Stimulated activated CD4-positive, alpha-beta T cell treated with anti-CD3 and anti-CD28 coated beads, TNF-alpha, amount 100 ng/mL, for 1 hour (primary cell): ENCODE measurements around the gene FIZ1.
"Not testable (repeated sequence)": the region's sequence is repeated elsewhere in the genome, so short reads cannot be mapped to it uniquely, and the experiment has no call there.

Source experiments
- DNase-seq, 3 donors: peaks; one replicate each; pipeline ENCODE4 v3.0.0-alpha.2; 2020; ENCODE audit warnings: low read depth in 3 of 3, low spot score in 1 of 3

FIZ1 gene

DNA sequence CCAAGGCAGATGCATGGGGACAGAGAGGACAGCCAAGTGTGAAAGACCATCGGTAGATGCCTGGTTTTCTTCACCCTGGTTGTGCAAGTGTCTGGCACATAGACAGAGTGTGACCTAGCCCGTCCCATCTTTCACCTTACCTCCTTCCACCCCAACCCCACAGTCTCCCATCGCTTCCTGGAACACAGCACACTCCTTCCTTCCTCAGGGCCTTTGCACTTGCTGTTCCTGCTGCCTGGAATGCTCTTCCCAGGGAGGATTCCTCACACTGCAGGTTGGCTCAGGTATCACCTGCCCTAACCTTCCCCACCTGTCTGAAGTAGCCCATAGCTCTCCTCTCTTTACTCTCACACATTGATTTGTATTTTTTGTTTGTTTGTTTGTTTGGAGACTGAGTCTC, 3.0 kb downstream of the FIZ1 start:
- DNase-seq = no peak

DNA sequence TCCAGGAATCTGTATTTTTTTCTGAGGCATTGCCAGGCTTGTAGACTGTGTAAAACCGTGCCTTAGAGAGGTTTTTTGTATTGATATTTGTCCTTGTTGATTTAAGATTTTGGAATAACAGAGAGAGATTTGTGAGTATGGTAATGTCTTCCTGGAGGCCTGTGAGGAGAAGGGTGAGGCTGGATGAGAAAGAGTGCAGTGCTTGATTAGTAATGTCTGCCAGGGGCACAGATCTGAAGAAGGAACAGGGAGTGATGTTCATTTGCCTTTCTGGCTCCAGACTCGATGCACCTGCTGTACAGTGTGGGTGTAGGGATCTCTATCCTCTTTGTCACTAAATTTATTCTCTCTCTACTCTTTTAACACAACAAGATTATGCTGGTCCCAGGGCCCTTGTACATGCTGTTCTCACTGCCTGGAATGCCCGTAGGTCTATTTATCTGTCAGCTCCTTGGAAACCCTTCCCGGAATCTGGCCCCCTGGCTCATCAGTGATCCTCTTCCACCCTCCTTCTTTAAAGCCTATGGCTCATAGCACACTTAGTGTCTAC, 4.2 kb downstream of the FIZ1 start:
- no peak for DNase-seq

DNA sequence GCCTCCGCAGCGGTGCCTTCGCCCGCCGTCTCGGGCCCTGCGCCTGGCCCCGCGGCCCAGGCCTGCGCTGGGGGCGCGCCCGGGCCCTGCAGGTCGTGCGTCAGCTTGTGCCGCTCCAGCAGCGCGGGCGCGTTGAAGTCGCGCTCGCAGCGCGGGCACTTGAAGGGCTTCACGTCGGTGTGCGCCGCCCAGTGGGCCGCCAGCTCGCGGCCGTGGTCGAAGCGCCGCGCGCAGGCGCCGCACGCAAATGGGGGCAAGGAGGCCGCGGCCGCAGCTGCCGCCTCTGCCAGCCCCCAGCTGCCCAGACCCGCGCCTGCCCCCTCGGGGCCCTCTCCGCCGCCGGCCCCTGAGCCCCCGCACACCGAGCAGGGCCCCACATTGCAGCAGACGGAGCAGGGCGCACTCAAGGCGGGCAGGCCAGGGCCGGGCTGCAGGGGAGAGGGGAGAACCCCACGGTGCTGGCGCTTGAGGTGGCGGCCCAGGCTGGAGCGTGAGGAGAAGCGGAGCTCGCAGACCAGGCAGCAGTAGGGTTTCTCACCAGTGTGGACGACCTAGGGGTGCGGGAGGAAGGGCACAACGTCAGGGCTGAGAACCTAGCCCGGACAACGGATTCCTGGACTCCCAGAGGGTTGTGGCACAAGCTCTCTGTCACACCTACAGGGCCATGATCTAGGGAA, 6.1 kb downstream of the FIZ1 start:
- DNase-seq = no peak

DNA sequence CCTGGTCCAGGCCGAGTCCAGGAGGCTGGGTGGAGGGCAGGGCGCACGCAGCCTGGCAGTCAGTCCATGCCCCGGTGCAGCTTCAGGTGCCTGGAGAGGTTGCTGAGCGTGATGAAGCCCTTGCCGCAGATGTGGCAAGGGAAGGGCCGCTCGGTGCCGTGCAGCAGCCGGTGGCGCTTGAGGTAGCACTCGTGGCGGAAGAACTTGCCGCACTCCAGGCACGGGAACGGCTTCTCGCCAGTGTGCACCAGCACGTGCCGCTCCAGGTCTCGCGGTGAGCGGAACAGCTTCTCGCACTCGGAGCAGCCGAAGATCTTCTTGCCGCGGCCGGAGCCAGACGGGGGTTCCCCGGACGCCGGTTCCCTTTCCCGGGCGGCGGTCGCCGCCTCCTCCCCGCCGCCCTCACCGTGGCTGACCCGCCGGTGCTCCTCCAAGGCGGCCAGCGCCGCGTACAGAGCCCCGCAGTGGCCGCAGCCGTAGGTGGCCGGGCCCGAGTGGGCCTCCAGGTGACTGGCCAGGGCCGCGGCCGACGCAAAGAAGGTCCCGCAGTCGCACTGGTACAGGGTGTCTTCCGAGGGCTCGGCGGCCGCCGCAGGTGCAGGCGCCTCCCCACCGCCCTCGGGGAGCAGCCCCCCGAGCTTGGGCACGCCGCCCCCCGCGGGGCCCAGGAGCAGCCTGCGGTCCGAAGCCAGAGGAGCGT, 6.8 kb downstream of the FIZ1 start:
- DNase-seq = no peak

DNA sequence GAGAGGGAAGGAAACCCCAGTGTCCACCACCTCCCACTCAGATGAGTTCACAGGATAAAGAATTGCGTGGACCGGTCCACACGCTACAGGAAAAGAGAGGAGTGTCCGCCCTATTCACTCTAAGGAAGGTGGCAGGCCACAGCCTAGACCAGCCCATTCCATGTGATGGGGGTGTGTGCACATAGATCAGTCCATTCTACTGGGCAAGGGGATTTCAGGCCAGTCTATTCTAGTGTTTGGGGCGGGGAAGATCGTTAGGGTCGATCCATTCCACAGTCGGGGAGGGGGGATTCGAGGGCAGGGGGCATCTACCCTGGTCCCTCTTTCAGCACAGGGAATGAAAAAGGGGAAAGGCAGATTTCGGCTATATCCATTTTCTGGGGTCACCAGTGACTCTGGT, 7.8 kb downstream of the FIZ1 start:
- DNase-seq = no peak

DNA sequence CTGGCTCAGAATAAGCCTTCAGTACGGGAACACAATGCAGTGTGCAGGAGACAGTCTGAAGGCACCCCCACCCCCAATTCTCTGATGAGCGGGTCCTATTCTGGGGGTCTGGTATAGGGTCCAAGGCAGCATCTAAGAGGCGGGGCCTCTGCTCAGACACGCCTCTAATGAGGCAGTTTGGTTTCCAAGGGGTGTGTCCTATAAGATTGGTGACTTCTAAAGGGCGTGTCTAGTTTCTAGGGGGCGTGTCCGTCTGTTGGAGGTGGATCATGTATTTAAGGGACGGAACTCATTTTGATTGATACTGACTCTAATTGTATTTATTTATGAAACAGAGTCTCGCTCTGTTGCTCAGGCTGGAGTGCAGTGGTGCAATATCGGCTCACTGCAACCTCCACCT, 8.7 kb downstream of the FIZ1 start:
- no peak for DNase-seq

DNA sequence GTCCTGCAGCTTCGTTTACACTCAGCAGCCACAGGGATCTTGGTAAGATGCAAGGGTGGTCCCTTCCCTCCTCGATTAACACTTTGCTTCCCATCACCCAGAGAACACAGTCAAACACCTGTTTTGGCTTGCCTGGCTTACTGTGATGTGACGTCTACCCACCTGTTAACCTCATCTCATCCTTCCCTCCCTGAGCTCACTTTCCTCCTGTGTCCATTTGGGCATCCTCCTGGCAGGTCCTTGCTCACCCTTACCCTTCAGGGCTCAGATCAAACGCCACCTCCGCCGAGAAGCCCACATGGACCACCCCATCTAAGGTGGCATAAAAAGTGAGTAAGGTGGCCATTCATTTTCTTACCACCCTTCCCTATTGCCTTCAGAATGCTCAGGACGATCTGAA, 9.2 kb downstream of the FIZ1 start:
- DNase-seq = no peak

DNA sequence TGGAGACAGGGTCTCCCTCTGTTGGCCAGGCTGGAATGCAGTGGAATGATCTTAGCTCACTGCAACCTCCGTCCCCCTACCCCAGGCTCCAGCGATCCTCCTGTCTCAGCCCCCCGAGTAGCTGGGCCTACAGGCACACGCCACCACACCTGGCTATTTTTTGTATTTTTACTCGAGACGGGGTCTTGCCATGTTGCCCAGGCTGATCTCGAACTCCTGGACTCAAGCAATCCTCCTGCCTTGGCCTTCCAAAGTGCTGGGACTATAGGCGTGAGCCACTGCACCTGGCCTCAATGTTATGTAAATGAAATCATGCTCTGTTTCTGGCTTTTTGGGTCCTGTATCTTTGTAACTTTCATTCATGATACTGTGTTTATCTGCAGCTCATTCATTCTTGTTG, 10.6 kb downstream of the FIZ1 start:
- DNase-seq = no peak

DNA sequence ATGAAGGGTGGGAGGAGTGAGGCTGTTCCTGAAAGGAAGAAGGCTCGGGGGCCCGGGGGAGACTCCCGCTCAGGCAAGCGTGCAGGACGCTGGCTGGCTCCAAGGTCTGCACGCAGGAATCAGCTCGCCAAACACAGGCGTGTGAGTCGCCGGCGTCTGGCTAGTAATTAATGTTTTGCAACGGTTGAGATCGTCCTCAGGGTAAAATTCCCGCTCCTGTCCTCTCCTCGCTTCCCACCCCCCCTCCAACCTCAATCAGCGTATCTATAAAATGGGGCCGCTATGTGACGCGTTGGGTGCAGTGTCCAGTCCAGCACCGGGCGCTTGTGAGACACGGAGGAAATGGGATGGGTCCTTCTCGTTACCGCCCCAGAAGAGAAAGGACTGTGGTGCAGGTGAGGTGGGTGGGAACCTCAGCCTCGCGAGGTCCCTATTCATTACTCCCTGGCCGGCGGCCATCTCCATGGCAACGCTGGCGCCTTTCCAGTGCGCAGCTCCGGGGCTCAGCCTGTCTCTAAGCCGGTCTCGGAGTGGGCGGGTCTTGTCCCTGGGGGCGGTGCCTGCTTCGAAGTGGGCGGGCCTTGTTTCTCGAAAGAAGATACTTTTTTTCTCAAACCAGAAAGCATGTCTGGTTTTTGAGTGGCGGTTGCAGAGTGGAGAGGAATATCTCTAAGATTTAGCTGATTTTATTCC, 12.2 kb downstream of the FIZ1 start:
- peak; percentile 73 to 92 (median 80) for DNase-seq

DNA sequence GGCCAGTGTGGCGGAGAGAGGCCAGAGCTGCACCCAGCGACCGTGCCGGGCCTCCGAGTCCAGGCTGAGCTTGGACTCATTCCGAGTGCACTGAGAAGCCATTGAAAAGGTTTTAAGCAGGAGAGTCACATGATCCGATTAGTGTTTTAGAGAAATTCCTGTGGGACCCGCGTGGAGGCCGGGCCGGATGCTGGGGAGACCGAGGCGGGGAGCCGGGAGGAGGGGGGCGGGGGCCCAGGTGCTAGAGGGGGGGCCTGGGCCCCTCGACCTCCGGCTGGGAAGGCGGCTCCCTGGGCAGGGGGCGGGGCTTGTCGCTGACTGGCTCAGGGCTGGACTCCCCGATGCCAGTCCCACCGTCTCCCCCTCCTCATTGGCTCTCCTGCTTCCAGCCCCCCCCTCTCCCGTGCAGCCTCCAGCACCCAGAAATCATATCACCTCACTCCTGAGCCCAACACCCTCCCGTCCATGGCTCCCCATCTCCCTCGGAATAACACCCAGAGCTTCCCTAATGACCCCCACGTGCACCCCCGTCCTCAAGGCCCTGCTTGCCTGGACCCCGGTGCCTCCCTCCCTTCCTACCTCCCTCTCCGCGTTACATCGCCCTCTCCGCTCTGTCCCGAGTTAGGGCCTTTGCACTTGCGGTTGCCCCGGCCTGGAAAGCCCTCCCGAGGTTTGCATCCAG, 13.5 kb downstream of the FIZ1 start:
- DNase-seq = peak in 1 of 3 donors; percentile 49

DNA sequence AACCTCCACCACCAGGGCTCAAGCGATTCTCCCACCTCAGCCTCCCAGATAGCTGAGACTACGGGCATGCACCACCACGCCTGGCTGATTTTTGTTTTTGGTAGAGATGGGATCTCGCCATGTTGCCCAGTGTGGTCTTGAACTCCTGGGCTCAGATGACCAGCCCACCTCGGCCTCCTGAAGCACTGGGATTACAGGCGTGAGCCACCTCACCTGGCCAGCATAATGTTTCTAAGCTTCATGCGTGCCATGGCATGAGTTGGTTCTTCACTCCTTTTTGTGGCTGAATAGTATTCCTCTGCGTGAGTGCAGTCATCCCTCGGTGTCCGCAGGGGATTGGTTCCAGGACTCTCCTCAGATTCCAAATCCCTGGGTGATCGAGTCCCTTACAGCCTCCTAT, 14.4 kb downstream of the FIZ1 start:
- no peak for DNase-seq

DNA sequence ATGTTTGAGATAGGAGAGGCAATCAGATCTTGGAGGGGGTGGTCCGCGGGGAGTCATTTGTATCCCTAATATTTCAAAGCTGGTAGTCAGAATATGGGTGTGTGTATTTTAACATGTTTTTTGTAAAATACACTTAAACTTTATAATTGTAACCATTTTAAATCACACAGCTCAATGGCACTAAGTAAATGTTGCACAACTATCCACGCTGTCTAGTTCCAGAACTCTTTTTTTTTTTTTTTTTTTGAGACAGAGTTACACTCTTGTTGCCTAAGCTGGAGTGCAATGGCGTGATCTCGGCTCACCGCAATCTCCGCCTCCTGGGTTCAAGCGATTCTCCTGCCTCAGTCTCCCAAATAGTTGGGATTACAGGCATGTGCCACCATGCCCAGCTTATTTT, 15.4 kb downstream of the FIZ1 start:
- not testable (repeated sequence) for DNase-seq

DNA sequence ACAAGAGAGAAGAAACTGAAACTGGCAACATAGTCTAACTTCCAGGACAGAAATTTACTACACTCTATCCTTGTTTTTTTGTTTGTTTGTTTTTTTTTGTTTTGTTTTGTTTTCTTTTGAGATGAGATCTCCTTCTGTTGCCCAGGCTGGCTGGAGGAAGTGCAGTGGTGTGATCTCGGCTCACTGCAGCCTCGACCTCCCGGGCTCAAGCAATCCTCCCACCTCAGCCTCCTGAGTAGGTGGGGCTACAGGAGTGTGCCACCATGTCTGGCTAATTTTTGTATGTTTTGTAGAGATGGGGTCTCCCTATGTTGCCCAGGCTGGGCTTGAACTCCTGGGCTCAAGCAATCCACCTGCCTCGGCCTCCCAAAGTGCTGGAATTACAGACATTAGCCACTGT, 17.0 kb downstream of the FIZ1 start:
- DNase-seq = not testable (repeated sequence)

DNA sequence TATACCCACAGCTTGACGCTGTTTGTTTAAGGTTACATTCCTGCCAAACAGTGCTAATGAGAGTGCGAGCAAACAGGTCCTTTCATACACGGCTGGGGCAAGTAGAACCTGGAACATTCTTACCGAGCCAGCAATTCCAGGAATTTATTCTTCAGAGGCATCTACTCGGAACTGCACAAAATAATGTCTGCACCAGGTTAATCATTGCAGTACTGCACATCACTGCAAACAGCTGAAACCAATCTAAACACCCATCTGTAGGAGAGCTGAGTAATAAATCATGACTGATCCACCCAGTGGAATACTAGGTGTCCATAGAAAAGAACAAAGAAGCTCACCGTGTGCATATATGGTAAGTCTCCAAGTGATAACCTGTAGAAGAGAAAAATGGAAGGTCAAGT, 17.5 kb downstream of the FIZ1 start:
- DNase-seq = no peak

DNA sequence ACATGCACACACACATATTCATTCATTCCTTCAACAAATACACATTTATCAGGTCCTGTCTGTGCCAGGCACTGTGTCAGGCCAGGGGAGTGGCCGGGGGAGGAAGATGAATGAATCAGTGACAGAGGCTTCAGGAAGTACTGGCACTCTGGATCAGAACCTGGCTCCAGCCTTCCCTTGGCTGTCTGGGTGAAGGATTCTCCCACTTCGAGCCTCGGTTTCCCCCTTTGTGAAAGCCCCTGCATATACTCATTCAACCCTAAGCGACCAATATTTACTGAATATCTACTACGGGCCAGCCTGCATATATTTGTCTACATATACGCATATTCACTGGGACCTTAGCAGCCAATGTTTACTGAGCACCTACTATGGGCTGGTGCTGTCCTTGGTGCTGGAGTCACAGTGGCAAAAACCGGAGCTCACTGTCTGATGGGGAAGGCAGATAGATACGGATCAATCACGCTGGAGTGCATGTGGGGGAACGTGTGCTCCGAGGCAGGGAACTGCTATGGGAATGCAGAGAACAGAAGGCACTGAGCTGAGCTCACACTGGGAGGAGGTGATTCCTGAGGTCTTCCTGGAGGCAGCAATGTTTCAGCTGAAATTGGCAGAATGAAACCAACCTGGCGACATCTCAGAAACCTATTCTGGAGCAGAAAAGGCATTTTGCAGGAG, 18.0 kb downstream of the FIZ1 start:
- DNase-seq = no peak

DNA sequence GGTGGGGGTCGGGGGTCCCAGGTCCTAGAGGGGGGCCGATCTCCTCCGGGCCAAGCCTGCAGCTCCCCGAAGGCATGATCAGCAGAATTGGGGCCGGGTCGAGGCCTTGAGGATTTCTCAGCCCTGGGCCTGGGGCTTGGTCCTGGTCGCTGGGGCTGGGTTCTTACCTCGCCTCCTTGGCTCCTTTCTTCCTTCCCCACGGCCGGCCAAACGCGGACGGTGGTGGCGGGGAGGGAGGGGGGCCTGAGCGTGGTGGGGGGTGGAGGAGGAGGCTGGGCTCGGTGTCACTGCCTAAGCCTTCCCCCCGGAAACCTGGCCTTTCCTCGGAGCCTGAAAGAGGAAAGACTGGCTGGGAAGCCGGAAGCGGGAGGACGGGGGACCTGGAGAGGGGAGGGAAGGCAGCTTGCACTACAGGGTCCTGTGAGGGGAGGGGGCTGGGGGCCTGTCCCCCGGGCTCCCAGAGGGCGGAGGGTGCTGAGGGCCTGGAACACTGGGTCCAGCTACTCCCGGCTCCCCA, 18.6 kb downstream of the FIZ1 start, which contains the start of gene ZNF579:
Gene ZNF579, minus strand, starts transcription at position 221 of the 517 bp plus-strand sequence. CDS start 1,209 bp downstream, outside the sequence.
- DNase-seq = peak in 2 of 3 donors; percentile 41 to 76

DNA sequence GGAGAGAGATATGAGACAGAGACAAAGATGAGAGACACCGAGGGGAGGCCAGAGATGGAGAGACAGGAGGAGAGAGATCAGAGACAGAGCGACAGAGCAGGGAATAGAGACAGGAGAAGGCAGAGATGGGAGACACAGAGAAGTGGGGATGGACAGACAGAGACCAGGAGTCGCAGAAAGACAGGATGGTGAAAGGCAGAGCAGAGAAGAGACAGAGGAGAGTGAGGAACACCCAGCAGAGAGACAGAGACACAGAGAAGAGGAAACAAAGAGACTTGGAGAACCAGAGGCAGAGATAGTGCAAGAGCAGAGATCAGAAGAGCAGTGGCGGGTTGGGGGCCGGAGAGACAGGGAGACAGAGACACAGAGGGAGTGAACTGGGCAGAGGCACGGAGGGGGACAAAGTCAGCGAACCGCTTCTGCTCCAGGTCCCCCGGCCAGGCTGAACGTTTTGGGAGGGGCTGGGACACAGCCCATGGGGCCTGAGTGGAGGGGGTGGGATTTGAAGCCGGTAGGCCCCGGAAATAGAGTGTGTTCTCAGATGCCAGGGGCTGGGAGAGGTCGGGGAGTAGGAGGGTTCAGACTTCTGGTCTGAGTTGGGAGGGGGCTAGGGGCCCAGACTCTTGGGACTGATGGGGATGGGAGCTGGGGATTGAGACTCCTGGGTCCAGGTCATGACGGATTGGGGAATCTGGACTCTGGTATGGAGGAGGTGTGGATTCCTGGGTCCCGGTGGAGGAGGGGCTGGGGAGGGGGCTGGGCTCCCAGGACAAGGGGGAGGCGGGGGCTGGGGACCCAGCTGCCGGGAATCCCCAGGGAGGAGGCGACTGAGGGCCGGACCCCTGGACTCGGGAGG, 19.3 kb downstream of the FIZ1 start:
- DNase-seq = no peak

DNA sequence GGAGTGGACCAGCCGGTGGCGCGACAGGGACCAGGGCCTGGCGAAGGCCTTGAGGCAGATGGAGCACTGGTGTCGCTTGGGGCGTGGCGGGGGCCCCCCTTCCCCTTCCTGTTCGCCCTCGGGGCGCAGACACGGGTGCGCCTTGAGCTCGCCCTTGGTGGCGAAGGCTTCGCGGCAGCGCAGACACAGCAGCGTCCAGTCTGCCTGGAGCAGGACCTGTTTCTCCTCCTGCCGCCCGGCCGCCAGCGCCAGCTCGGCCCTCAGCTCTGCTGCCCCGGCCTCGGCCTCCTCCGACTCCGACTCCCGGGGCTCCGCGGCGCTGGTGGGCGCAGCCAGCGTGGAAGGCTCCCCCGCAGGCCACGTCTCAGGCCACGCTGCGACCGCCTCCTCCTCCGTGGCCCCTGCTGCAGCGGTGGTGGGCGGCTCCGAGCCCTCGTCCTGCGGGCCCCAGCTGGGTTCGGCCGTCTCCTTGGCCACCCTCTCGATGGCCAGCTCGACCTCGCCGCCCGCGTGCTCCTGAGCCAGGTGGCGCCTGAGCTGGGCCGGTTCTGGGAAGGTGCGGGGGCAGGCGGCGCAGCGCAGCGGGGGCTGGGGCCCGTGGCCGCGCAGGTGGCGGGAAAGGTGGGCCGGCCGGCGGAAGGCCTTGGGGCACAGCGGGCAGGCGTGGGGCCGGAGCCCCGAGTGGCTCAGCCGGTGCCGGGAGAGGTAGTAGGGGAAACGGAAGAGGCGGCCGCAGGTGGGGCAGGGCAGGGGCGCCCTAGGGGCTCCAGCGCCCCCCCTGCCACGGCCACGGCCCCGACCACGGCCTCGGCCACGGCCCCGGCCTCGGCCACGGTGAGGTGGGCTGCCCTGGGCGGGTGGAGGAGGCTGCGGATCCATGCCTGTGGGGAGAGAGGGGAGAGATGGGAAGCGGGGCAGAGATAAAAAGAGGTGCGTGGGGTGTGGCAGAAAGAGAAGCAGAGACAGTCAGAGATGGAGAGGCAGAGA, 20.3 kb downstream of the FIZ1 start:
- DNase-seq = no peak
